Measurements from ENCODE around the gene CFAP92. TPM values are rescaled to one million over a fixed set of nuclear protein-coding genes. Genes with fewer than 3 reads are reported as not detected.

Gene CFAP92
- total RNA-seq, 1 experiment from 2014 or later, result 0.92 TPM

GRCh38 chr3:129025108-129025507 is 31.2 kb upstream of the CFAP92 start:
- peaks cover 0 to 3% (median 0%) of the 10 kb centered on the region in 3 experiments; a peak in 1 of 7 replicates for H3K36me3 Mint-ChIP-seq (ENCODE audit: insufficient read depth in 1 of 3, low read depth in 3 of 3)
- no peak for DNase-seq

More at GRCh38 chr3:129025108-129025507, 31.2 kb upstream of the CFAP92 start:
- Histone ChIP-seq H4K91ac (ENCODE audit: insufficient read length, low read depth, low read length) (no peak overlapping the region), H2BK5ac (ENCODE audit: insufficient read length, low read length) (no peak overlapping the region), H3K9me3 (ENCODE audit: control insufficient read depth, low read depth, low read length) (no peaks in the 10 kb centered on the region), H3K4me2 (ENCODE audit: insufficient read depth, insufficient read length, low read length) (no peak overlapping the region), H3K18ac (ENCODE audit: insufficient read length, low read depth, low read length) (no peak overlapping the region), H3K23me2 (ENCODE audit: insufficient read length, low read depth, low read length, poor library complexity, severe bottlenecking) (no peaks in the 10 kb centered on the region), H3T11ph (ENCODE audit: low read length) (no peak overlapping the region), H3K79me1 (ENCODE audit: insufficient read depth, low read depth, low read length, poor library complexity, severe bottlenecking) (no peaks in the 10 kb centered on the region), H3K4me1 (ENCODE audit: insufficient read depth, low read length) (no peaks in the 10 kb centered on the region), H2BK12ac (ENCODE audit: insufficient read length, low read depth, low read length) (no peak overlapping the region), H3K9ac (ENCODE audit: extremely low read depth, insufficient read length, low read length) (no peak overlapping the region), H3K27me3 (ENCODE audit: insufficient read depth, low read length) (peaks cover 3% of the 10 kb centered on the region; the same call in 1 of the 2 replicates), H2AFZ (ENCODE audit: low read length) (no peak overlapping the region), H2BK15ac (ENCODE audit: low read depth, low read length) (no peak overlapping the region), H4K20me1 (ENCODE audit: control insufficient read depth, insufficient read depth, insufficient read length) (no peaks in the 10 kb centered on the region), H2AK5ac (ENCODE audit: insufficient read length, low read length) (no peak overlapping the region), H4K8ac (replicated peaks; ENCODE audit: insufficient read length, low read depth, low read length) (no peak overlapping the region), H3K14ac (ENCODE audit: insufficient read depth, low read length) (no peak overlapping the region), H3K23ac (ENCODE audit: insufficient read length, low read depth, low read length) (no peak overlapping the region), H3K56ac (ENCODE audit: insufficient read length, low read depth, low read length) (no peak overlapping the region), H3K27ac (ENCODE audit: insufficient read length, low read depth, low read length) (no peak overlapping the region), H2BK20ac (ENCODE audit: low read depth, low read length, poor library complexity, severe bottlenecking) (no peak overlapping the region), H4K5ac (ENCODE audit: insufficient read length, low read depth, low read length) (no peak overlapping the region), H2BK120ac (ENCODE audit: low read depth, low read length, poor library complexity, severe bottlenecking) (no peak overlapping the region), H3K4ac (ENCODE audit: low read depth, low read length) (no peak overlapping the region), H3K79me2 (ENCODE audit: insufficient read depth, low read length) (no peaks in the 10 kb centered on the region)
- WGBS (ENCODE audit: extremely low coverage, insufficient read length, low lambda C conversion rate), result no CpG with 5 or more reads among the region's 15 CpGs
- H3K27me3 Mint-ChIP-seq (ENCODE audit: low read depth), result peaks cover 63% of the 10 kb centered on the region
- H3K4me3 Mint-ChIP-seq, result no peak overlapping the region; a peak in 1 of 5 replicates
- TF ChIP-seq, protein P1, sequence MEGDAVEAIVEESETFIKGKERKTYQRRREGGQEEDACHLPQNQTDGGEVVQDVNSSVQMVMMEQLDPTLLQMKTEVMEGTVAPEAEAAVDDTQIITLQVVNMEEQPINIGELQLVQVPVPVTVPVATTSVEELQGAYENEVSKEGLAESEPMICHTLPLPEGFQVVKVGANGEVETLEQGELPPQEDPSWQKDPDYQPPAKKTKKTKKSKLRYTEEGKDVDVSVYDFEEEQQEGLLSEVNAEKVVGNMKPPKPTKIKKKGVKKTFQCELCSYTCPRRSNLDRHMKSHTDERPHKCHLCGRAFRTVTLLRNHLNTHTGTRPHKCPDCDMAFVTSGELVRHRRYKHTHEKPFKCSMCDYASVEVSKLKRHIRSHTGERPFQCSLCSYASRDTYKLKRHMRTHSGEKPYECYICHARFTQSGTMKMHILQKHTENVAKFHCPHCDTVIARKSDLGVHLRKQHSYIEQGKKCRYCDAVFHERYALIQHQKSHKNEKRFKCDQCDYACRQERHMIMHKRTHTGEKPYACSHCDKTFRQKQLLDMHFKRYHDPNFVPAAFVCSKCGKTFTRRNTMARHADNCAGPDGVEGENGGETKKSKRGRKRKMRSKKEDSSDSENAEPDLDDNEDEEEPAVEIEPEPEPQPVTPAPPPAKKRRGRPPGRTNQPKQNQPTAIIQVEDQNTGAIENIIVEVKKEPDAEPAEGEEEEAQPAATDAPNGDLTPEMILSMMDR (conservative IDR thresholded peaks at IDR 0.05), result no peak
- peaks cover 2 to 5% of the 10 kb centered on the region in 2 experiments; a peak in 3 of 4 replicates for H3K4me1 Mint-ChIP-seq
- peaks cover 0 to 3% of the 10 kb centered on the region in 2 experiments; a peak in 2 of 5 replicates for H3K9me3 Mint-ChIP-seq
- no peak overlapping the region for H3K27ac Mint-ChIP-seq
